ENCODE data around the gene KRT77. TPM values are rescaled to one million over a fixed set of nuclear protein-coding genes. Genes with fewer than 3 reads are reported as not detected.

Gene KRT77
- polyA plus RNA-seq, 1 of the 3 experiments (the other 2 are of a cell fraction): not detected

GRCh38 chr12:52659395-52659794, 43.9 kb downstream of the KRT77 start:
- H3K36me3 ChIP-seq (replicated peaks in 1 of 2; ENCODE audit: control insufficient read depth in 1 of 2, insufficient read depth in 2 of 2, low read length in 1 of 2): no peaks in the 10 kb centered on the region
- POLR2A ChIA-PET: no interaction called here
- H3K4me1 ChIP-seq (ENCODE audit: control insufficient read depth in 1 of 2, insufficient read depth in 2 of 2, low read depth in 1 of 2, low read length in 1 of 2): no peaks in the 10 kb centered on the region
- no peaks in the 10 kb centered on the region for H3K9me3 ChIP-seq
- WGBS (ENCODE audit: low lambda C conversion rate): 22% methylated on average over 7 of the region's 7 CpGs
- CTCF ChIA-PET: no interaction called here
- H3K4me3 ChIP-seq (ENCODE audit: low read depth in 2 of 2, low read length in 1 of 2): no peak overlapping the region
- DNase-seq: no peak
- no peak overlapping the region for H3K27ac ChIP-seq (ENCODE audit: low read depth in 2 of 2, low read length in 1 of 2)
- no peak for TF ChIP-seq TAF1 (IDR thresholded peaks at IDR 0.05; ENCODE audit: borderline replicate concordance, low read depth, low read length)
- no peak for TF ChIP-seq GATA2 (CRISPR knock-in tag; IDR thresholded peaks at IDR 0.05)
- TF ChIP-seq SMC3 (IDR thresholded peaks at IDR 0.05; ENCODE audit: low read depth, low read length): no peak
- TF ChIP-seq RAD21 (IDR thresholded peaks at IDR 0.05; ENCODE audit: low read length): no peak
- TF ChIP-seq REST (IDR thresholded peaks at IDR 0.05; ENCODE audit: low read depth, low read length): no peak
- no peak for TF ChIP-seq NRF1 (IDR thresholded peaks at IDR 0.05; ENCODE audit: low read depth, low read length)
- no peak for TF ChIP-seq RFX5 (IDR thresholded peaks at IDR 0.05; ENCODE audit: low read length)
- TF ChIP-seq EZH2phosphoT487 (IDR thresholded peaks at IDR 0.05; ENCODE audit: borderline replicate concordance, low read depth): no peak
- TF ChIP-seq CHD2 (IDR thresholded peaks at IDR 0.05; ENCODE audit: low read length, partially characterized antibody): no peak
- no peak for TF ChIP-seq TCF12 (IDR thresholded peaks at IDR 0.05)
- TF ChIP-seq IRF3 (IDR thresholded peaks at IDR 0.05; ENCODE audit: low read depth, low read length): no peak
- no peak for TF ChIP-seq FOXM1 (IDR thresholded peaks at IDR 0.05; ENCODE audit: low read depth)
- TF ChIP-seq ZBTB33 (IDR thresholded peaks at IDR 0.05; ENCODE audit: borderline replicate concordance, low read depth): no peak
- TF ChIP-seq JUND (IDR thresholded peaks at IDR 0.05): no peak
- no peak for TF ChIP-seq USF1 (IDR thresholded peaks at IDR 0.05; ENCODE audit: borderline replicate concordance, low read depth)
- no peak for TF ChIP-seq MAX (IDR thresholded peaks at IDR 0.05; ENCODE audit: low read depth)
- no peak overlapping the region for H3K4me2 ChIP-seq
- no peak overlapping the region for H2AFZ ChIP-seq (ENCODE audit: low read depth)
- no peaks in the 10 kb centered on the region for H3F3A ChIP-seq (replicated peaks; ENCODE audit: insufficient read depth)
- no peaks in the 10 kb centered on the region for H4K20me1 ChIP-seq (ENCODE audit: insufficient read depth)
- H3K79me2 ChIP-seq (ENCODE audit: insufficient read depth): no peaks in the 10 kb centered on the region
- H3K9me2 ChIP-seq: no peaks in the 10 kb centered on the region
- peaks cover 31% of the 10 kb centered on the region for H3K27me3 ChIP-seq (ENCODE audit: insufficient read depth)
- no peak overlapping the region for H3K9ac ChIP-seq

Data from SK-N-SH (cell line).